Measurements from ENCODE around the gene LEF1.

LEF1 gene

DNA sequence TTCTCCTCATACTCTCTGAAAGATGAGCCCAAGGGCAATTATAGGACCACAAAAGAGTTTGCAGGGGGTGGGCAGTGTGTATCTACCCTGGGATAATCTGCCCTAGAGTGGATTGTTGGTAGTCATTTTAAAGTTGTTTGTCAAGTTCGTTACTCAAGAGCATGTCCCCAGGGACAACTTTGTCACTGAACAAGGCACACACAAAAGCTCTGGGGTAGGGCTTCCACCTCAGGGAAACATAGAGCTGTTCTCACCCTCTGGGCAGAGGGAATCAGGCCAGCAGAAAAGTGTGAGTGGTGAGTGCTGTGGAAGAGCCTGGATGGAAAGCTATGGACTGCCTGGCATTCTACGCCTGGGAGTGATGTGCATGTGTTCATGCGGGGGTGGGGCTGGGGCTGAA is 23.3 kb upstream of the LEF1 start:
- Mint-ChIP-seq H3K27me3 (no peaks in the 10 kb centered on the region), H3K4me3 (no peak overlapping the region), H3K9me3 (no peaks in the 10 kb centered on the region), H3K36me3 (no peaks in the 10 kb centered on the region), H3K4me1 (peaks cover 13% of the 10 kb centered on the region), H3K27ac (no peak overlapping the region)
- DNase-seq, result no peak
- CTCF ChIA-PET, result interaction anchor here (1.0 kb wide), 1 partner anchor 11 kb away, joined by 3 read pairs; no protein-coding TSS in a partner anchor

GRCh38 chr4:108191269-108191914 is 22.7 kb upstream of the LEF1 start:
- CTCF ChIA-PET, result no interaction called here
- no peak overlapping the region for H3K4me3 Mint-ChIP-seq
- peaks cover 13% of the 10 kb centered on the region for H3K4me1 Mint-ChIP-seq

GRCh38 chr4:108188770-108189169 is 20.0 kb upstream of the LEF1 start:
- Mint-ChIP-seq H3K36me3 (peaks cover 4% of the 10 kb centered on the region), H3K27ac (no peak overlapping the region), H3K4me3 (no peak overlapping the region), H3K9me3 (no peaks in the 10 kb centered on the region), H3K27me3 (no peaks in the 10 kb centered on the region), H3K4me1 (peaks cover 13% of the 10 kb centered on the region)
- DNase-seq, result no peak
- CTCF ChIA-PET, result no interaction called here

More at GRCh38 chr4:108191269-108191914, 22.7 kb upstream of the LEF1 start:
- no peak for DNase-seq
- Mint-ChIP-seq H3K27ac (no peak overlapping the region), H3K27me3 (no peaks in the 10 kb centered on the region), H3K36me3 (no peaks in the 10 kb centered on the region), H3K9me3 (no peaks in the 10 kb centered on the region)

GRCh38 chr4:108185252-108185651 is 16.5 kb upstream of the LEF1 start:
- H3K9me3 Mint-ChIP-seq, result no peaks in the 10 kb centered on the region
- peaks cover 7% of the 10 kb centered on the region for H3K4me1 Mint-ChIP-seq
- H3K27me3 Mint-ChIP-seq, result peaks cover 5% of the 10 kb centered on the region
- no peak for DNase-seq
- peaks cover 4% of the 10 kb centered on the region for H3K36me3 Mint-ChIP-seq
- CTCF ChIA-PET, result interaction anchor here (0.6 to 1.0 kb wide), 2 partner anchors 18 to 475 kb away, joined by 3 to 4 read pairs; no protein-coding TSS in a partner anchor
- no peak overlapping the region for H3K27ac Mint-ChIP-seq
- no peak overlapping the region for H3K4me3 Mint-ChIP-seq

DNA sequence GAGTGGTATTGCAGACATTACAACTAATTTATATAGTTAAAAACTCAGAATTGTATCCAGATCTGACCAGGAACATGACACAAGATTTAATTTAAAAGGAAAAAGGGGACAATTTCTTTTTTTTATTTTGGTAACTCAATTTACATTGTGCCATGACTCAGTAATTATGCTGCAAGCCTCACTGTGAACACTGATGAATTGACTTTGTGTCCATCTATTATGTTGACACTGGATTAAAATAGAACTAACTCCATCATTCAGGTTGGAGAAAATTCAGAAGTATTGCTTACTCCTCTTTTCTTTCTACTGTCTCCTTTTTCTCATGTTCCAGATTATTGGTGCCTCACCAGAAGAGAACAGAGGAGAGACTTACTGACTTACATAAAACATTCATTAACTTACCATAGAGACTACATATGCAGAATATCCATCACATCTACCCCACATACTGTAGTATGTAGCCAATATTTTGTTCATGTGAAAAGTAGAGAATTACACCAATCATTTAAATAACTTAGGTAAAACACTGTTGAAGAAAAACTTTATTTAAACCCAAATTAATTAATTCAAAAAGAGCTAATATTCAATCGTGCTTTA is 15.8 kb upstream of the LEF1 start:
- Mint-ChIP-seq H3K36me3 (peaks cover 4% of the 10 kb centered on the region), H3K9me3 (no peaks in the 10 kb centered on the region), H3K27me3 (peaks cover 9% of the 10 kb centered on the region), H3K27ac (no peak overlapping the region), H3K4me3 (no peak overlapping the region), H3K4me1 (peaks cover 7% of the 10 kb centered on the region)
- no peak for DNase-seq
- CTCF ChIA-PET, result interaction anchor here (1.0 to 1.8 kb wide), 2 partner anchors 12 to 475 kb away, joined by 4 to 6 read pairs; no protein-coding TSS in a partner anchor

- Mint-ChIP-seq H3K36me3 (peaks cover 22% of the 10 kb centered on the region), H3K4me1 (peaks cover 12% of the 10 kb centered on the region), H3K27me3 (peaks cover 9% of the 10 kb centered on the region), H3K4me3 (no peak overlapping the region), H3K9me3 (no peaks in the 10 kb centered on the region), H3K27ac (no peak overlapping the region)
- CTCF ChIA-PET, result interaction anchor here (0.7 to 1.2 kb wide), 3 partner anchors 87 to 391 kb away, joined by 3 to 4 read pairs (median 3); no protein-coding TSS in a partner anchor
- no peak for DNase-seq
These were observed 13.0 kb upstream of the LEF1 start for GRCh38 chr4:108181704-108182103.

GRCh38 chr4:108180513-108180912 is 11.8 kb upstream of the LEF1 start:
- DNase-seq, result no peak
- peaks cover 9% of the 10 kb centered on the region for H3K27me3 Mint-ChIP-seq
- no peaks in the 10 kb centered on the region for H3K9me3 Mint-ChIP-seq
- H3K27ac Mint-ChIP-seq, result no peak overlapping the region
- peaks cover 24% of the 10 kb centered on the region for H3K4me1 Mint-ChIP-seq
- H3K4me3 Mint-ChIP-seq, result no peak overlapping the region
- peaks cover 32% of the 10 kb centered on the region for H3K36me3 Mint-ChIP-seq
- CTCF ChIA-PET, result interaction anchor here (0.9 kb wide), 1 partner anchor 12 kb away, joined by 3 read pairs; no protein-coding TSS in a partner anchor

GRCh38 chr4:108175966-108176365 is 7.2 kb upstream of the LEF1 start:
- peaks cover 38% of the 10 kb centered on the region for H3K36me3 Mint-ChIP-seq
- no peaks in the 10 kb centered on the region for H3K9me3 Mint-ChIP-seq
- CTCF ChIA-PET, result interaction anchor here (0.7 kb wide), 1 partner anchor 284 kb away, joined by 3 read pairs; no protein-coding TSS in a partner anchor
- H3K4me1 Mint-ChIP-seq, result peaks cover 44% of the 10 kb centered on the region
- no peak for DNase-seq
- peaks cover 21% of the 10 kb centered on the region for H3K27me3 Mint-ChIP-seq
- no peak overlapping the region for H3K27ac Mint-ChIP-seq
- H3K4me3 Mint-ChIP-seq, result no peak overlapping the region

GRCh38 chr4:108174856-108175255 is 6.1 kb upstream of the LEF1 start:
- H3K27me3 Mint-ChIP-seq, result peaks cover 16% of the 10 kb centered on the region
- no peak for DNase-seq
- peak overlapping the region; percentile 3 for H3K27ac Mint-ChIP-seq
- H3K9me3 Mint-ChIP-seq, result no peaks in the 10 kb centered on the region
- CTCF ChIA-PET, result interaction anchor here (0.7 to 1.1 kb wide), 2 partner anchors 8 to 12 kb away, joined by 3 read pairs; no protein-coding TSS in a partner anchor
- H3K36me3 Mint-ChIP-seq, result peaks cover 38% of the 10 kb centered on the region
- peaks cover 55% of the 10 kb centered on the region for H3K4me1 Mint-ChIP-seq
- no peak overlapping the region for H3K4me3 Mint-ChIP-seq

- Mint-ChIP-seq H3K4me1 (peaks cover 64% of the 10 kb centered on the region), H3K9me3 (no peaks in the 10 kb centered on the region), H3K4me3 (peak overlapping the region; percentile 97), H3K27me3 (peaks cover 27% of the 10 kb centered on the region), H3K27ac (peak overlapping the region; percentile 94), H3K36me3 (peaks cover 35% of the 10 kb centered on the region)
- DNase-seq, result no peak
- CTCF ChIA-PET, result interaction anchor here (1.0 to 2.5 kb wide), 6 partner anchors 10 to 318 kb away, joined by 3 to 9 read pairs (median 4); no protein-coding TSS in a partner anchor
These were observed 4.9 kb upstream of the LEF1 start for GRCh38 chr4:108173599-108174057.

DNA sequence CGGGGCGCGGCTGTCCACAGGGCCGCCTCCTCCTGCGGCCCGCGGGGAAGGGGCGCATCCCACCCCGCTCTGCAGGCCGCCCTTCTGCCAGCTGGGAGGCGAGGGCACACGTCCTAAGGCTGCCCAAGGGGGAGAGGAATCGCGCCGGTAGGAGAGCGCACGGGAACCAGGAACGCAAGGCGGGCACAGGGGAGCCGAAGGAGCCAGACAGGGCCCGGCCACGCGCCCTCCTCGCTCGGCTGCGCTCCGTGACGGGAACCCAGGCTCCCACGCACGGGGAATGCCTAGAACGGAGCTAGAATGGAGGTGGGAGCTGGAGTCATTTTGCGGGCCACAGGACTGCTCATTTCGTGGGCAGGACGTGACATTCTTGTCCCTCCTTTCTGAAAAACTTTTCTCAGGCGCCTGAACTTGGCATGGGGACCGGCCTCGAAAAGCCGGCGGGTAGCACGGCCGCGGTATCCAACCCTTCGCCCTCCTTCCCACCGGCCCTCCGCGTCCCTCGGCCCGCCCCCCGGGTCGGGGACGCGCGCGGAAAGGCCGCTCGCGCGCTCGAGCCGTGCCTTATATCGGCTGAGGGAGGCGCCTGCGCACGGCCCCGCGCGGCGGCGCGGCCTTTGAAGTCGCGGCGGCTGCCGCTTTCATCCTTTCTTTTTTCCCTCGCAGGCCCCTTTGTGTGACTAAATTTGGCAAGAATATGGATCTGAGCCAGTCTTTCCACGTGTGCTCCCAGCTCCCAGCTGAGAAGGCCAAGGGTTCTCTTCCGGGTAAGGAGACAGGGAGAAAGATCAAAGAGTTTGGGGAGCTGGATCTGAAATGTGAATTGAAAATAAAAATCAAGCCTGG is 4.2 kb upstream of the LEF1 start:
- DNase-seq, result peak; percentile 80
- Mint-ChIP-seq H3K36me3 (peaks cover 34% of the 10 kb centered on the region), H3K4me1 (peaks cover 64% of the 10 kb centered on the region), H3K27ac (peak overlapping the region; percentile 94), H3K27me3 (peaks cover 33% of the 10 kb centered on the region), H3K9me3 (no peaks in the 10 kb centered on the region), H3K4me3 (peak overlapping the region; percentile 97)
- CTCF ChIA-PET, result interaction anchor here (0.7 to 3.0 kb wide), 12 partner anchors 11 to 398 kb away, joined by 3 to 15 read pairs (median 4); no protein-coding TSS in a partner anchor

DNA sequence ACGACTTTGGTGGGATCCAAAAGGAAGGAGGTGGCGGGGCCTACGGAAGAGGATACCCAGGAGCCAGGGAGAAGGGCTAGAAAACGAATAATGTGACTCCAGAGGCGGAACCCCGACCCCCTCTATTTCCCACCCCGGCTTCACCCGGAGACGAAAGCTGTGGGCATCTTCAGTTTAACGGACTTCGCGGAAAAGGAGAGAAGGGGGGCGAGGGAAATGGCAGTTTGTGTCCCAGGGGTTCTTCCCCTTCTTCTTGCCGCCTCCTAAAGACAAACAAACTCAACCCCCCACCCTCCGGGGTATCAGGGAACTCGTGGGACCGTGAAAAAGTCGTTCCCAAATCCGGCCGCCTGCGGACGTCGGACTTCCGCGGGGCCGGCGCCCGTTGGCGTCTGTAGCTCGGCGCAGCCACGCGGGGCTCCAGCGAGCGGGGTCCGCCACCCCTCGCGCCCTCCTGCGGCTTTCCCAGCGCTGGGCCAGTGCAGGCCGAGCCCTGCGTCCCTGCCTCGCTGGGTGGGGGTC is 3.6 kb upstream of the LEF1 start:
- peak overlapping the region; percentile 98 for H3K4me3 Mint-ChIP-seq
- peak; percentile 54 for DNase-seq
- CTCF ChIA-PET, result interaction anchor here (0.7 to 3.0 kb wide), 13 partner anchors 11 to 399 kb away, joined by 3 to 15 read pairs (median 4); no protein-coding TSS in a partner anchor
- peaks cover 37% of the 10 kb centered on the region for H3K27me3 Mint-ChIP-seq
- H3K9me3 Mint-ChIP-seq, result no peaks in the 10 kb centered on the region
- peak overlapping the region; percentile 79 for H3K27ac Mint-ChIP-seq
- peaks cover 29% of the 10 kb centered on the region for H3K36me3 Mint-ChIP-seq
- H3K4me1 Mint-ChIP-seq, result peaks cover 60% of the 10 kb centered on the region

DNA sequence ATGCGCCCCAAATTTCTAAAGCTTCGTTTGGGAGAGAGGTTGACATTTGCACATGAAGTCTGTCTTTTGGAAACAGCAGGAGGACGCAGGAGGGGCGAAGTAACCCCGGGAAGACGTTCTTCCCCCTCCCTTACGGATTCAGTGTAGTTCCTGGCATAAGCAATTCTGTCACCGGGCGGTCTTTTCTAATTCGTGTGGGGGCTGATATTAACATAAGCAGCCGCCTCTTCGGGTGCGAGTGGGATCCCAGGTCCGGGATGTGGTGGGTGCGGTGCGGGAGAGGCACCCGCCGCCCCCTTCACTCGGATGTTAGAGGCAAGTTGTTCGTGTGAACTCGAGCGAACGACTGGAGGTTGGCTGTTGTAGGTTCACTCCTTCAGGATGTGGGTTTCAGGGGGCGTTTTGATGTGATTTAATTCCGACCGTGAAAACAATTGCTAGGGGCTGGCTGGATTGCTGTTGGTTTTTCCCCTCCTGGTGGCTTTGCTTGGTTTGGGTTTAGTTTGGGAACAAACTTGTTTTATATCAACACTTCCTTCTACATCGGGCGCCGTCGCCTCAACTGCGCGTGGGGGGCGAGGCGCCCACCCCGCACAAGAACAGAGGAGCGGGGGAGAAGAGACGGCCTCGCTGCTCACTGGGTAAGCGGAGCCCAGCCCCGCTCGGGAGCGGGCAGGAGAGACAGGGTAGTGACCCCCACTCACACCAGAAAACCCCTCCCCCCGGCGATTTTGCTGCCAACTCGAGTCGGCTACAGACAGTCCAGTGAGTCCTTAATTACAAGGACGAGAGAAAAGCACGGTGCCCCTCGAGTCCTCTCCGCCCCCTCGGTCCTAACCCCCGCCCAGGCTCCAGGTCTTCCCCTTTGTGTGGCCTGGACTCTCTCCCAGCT is 2.9 kb upstream of the LEF1 start:
- Mint-ChIP-seq H3K4me3 (peak overlapping the region; percentile 98), H3K36me3 (peaks cover 26% of the 10 kb centered on the region), H3K27ac (peak overlapping the region; percentile 79), H3K9me3 (no peaks in the 10 kb centered on the region), H3K4me1 (peaks cover 58% of the 10 kb centered on the region), H3K27me3 (peaks cover 37% of the 10 kb centered on the region)
- peak; percentile 84 for DNase-seq
- CTCF ChIA-PET, result interaction anchor here (0.7 to 3.0 kb wide), 12 partner anchors 10 to 399 kb away, joined by 3 to 15 read pairs (median 4); no protein-coding TSS in a partner anchor
